ENCODE results near the gene GBP7. TPM values are rescaled to one million over a fixed set of nuclear protein-coding genes. Genes with fewer than 3 reads are reported as not detected.

The GBP7 gene
- total and polyA plus RNA-seq, 4 donors = 0.89 to 27.8 (median 16.8) TPM

DNA sequence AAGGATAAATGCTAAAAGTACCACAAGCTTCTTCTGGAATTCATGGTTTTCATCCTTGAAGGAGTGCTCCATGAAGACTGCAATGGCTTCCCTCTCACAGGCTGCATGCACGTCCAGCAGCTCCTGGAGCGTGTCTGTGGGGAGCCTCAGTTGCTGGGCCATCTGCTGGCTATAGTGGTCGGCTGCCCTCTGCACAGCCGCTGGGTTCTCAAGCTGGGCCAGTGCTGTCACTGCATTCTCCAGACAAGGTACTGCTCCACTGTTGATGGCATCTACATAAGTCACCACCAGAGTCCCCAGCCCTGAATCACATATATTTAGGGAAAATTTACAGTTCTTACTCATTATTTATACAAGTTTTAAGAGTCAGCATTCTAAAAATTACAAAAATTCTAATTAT, 14.2 kb upstream of the GBP7 start:
- no peaks in the 10 kb centered on the region for H3K27me3 ChIP-seq (ENCODE audit: control insufficient read depth in 4 of 4, insufficient read depth in 4 of 4, low read length in 3 of 4)
- WGBS = 93% methylated on average over 4 of the region's 4 CpGs
- no peak overlapping the region for H3K9ac ChIP-seq (ENCODE audit: low read depth in 1 of 2, low read length in 2 of 2)
- H3K27ac ChIP-seq (ENCODE audit: low read depth in 1 of 2, low read length in 2 of 2) = no peak overlapping the region
- no peak overlapping the region for H3K4me3 ChIP-seq (ENCODE audit: low read depth in 1 of 3, low read length in 3 of 3)
- H3K4me1 ChIP-seq (ENCODE audit: control insufficient read depth in 4 of 4, insufficient read depth in 4 of 4, low read length in 3 of 4) = no peaks in the 10 kb centered on the region
- H3K36me3 ChIP-seq (ENCODE audit: control insufficient read depth in 4 of 4, insufficient read depth in 3 of 4, low read depth in 1 of 4, low read length in 3 of 4) = peaks cover 3 to 56% (median 14%) of the 10 kb centered on the region in 4 donors
- TF ChIP-seq NR2F2 (IDR thresholded peaks at IDR 0.05) (no peak), JUND (IDR thresholded peaks at IDR 0.05) (no peak), SP1 (IDR thresholded peaks at IDR 0.05) (no peak), RAD21 (IDR thresholded peaks at IDR 0.05) (no peak), FOXA1 (IDR thresholded peaks at IDR 0.05) (no peak), YY1 (IDR thresholded peaks at IDR 0.05) (no peak), TAF1 (conservative IDR thresholded peaks at IDR 0.05) (no peak), HNF4G (IDR thresholded peaks at IDR 0.05) (no peak), EGR1 (IDR thresholded peaks at IDR 0.05; ENCODE audit: low read depth in 2 of 2) (no peak), FOXA2 (IDR thresholded peaks at IDR 0.05) (no peak)
- TF ChIP-seq, protein P1, sequence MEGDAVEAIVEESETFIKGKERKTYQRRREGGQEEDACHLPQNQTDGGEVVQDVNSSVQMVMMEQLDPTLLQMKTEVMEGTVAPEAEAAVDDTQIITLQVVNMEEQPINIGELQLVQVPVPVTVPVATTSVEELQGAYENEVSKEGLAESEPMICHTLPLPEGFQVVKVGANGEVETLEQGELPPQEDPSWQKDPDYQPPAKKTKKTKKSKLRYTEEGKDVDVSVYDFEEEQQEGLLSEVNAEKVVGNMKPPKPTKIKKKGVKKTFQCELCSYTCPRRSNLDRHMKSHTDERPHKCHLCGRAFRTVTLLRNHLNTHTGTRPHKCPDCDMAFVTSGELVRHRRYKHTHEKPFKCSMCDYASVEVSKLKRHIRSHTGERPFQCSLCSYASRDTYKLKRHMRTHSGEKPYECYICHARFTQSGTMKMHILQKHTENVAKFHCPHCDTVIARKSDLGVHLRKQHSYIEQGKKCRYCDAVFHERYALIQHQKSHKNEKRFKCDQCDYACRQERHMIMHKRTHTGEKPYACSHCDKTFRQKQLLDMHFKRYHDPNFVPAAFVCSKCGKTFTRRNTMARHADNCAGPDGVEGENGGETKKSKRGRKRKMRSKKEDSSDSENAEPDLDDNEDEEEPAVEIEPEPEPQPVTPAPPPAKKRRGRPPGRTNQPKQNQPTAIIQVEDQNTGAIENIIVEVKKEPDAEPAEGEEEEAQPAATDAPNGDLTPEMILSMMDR (IDR thresholded peaks at IDR 0.05; ENCODE audit: low read depth, low read length, missing input control) = no peak
- TF ChIP-seq, protein P2, sequence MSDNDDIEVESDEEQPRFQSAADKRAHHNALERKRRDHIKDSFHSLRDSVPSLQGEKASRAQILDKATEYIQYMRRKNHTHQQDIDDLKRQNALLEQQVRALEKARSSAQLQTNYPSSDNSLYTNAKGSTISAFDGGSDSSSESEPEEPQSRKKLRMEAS (IDR thresholded peaks at IDR 0.05) = no peak
- TF ChIP-seq, protein P3, sequence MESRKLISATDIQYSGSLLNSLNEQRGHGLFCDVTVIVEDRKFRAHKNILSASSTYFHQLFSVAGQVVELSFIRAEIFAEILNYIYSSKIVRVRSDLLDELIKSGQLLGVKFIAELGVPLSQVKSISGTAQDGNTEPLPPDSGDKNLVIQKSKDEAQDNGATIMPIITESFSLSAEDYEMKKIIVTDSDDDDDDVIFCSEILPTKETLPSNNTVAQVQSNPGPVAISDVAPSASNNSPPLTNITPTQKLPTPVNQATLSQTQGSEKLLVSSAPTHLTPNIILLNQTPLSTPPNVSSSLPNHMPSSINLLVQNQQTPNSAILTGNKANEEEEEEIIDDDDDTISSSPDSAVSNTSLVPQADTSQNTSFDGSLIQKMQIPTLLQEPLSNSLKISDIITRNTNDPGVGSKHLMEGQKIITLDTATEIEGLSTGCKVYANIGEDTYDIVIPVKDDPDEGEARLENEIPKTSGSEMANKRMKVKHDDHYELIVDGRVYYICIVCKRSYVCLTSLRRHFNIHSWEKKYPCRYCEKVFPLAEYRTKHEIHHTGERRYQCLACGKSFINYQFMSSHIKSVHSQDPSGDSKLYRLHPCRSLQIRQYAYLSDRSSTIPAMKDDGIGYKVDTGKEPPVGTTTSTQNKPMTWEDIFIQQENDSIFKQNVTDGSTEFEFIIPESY (IDR thresholded peaks at IDR 0.05) = no peak
- no peak for DNase-seq (ENCODE audit: low spot score)
- H3K9me3 ChIP-seq (ENCODE audit: control insufficient read depth in 4 of 4, low read length in 3 of 4) = no peaks in the 10 kb centered on the region

DNA sequence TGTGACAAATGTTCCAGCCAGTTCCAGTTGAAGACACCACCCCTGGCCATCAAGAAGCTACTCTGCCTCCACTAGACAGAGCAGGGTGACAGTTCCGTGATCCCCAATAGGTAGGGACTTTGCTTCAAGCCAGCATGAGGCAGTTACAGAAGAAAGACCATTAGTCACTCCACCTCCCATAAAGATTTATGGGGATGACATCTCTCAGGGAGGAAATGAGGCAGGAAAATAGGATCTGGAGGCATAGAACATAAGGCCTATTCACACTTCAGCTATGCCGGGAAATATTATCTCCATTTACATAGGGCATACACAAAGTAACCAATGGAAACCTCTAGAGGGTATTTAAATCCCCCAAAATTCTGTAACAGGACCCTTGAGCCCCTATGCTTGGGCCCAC, 3.5 kb upstream of the GBP7 start:
- no peak overlapping the region for H3K4me3 ChIP-seq (ENCODE audit: low read depth in 1 of 3, low read length in 3 of 3)
- H3K9me3 ChIP-seq (ENCODE audit: control insufficient read depth in 4 of 4, low read length in 3 of 4) = no peaks in the 10 kb centered on the region
- H3K27me3 ChIP-seq (ENCODE audit: control insufficient read depth in 4 of 4, insufficient read depth in 4 of 4, low read length in 3 of 4) = no peaks in the 10 kb centered on the region
- no peak overlapping the region for H3K27ac ChIP-seq (ENCODE audit: low read depth in 1 of 2, low read length in 2 of 2)
- peaks cover 2 to 10% (median 9%) of the 10 kb centered on the region in 4 donors for H3K36me3 ChIP-seq (ENCODE audit: control insufficient read depth in 4 of 4, insufficient read depth in 3 of 4, low read depth in 1 of 4, low read length in 3 of 4)
- TF ChIP-seq GABPA (IDR thresholded peaks at IDR 0.05 in 1 of 2, conservative IDR thresholded peaks at IDR 0.05 in 1 of 2) (no peak), TAF1 (conservative IDR thresholded peaks at IDR 0.05) (no peak), EGR1 (IDR thresholded peaks at IDR 0.05; ENCODE audit: low read depth in 2 of 2) (no peak), YY1 (IDR thresholded peaks at IDR 0.05) (no peak), FOXA2 (IDR thresholded peaks at IDR 0.05) (no peak), JUND (IDR thresholded peaks at IDR 0.05) (no peak), HNF4G (IDR thresholded peaks at IDR 0.05) (no peak), RXRA (IDR thresholded peaks at IDR 0.05) (no peak), NR2F2 (IDR thresholded peaks at IDR 0.05) (no peak), HNF4A (conservative IDR thresholded peaks at IDR 0.05) (no peak), RAD21 (IDR thresholded peaks at IDR 0.05) (no peak)
- TF ChIP-seq, protein P3 (IDR thresholded peaks at IDR 0.05) = no peak
- TF ChIP-seq, protein P1 (IDR thresholded peaks at IDR 0.05; ENCODE audit: low read depth, low read length, missing input control) = no peak
- TF ChIP-seq, protein P4, sequence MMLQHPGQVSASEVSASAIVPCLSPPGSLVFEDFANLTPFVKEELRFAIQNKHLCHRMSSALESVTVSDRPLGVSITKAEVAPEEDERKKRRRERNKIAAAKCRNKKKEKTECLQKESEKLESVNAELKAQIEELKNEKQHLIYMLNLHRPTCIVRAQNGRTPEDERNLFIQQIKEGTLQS (IDR thresholded peaks at IDR 0.05) = no peak
- TF ChIP-seq, protein P5, sequence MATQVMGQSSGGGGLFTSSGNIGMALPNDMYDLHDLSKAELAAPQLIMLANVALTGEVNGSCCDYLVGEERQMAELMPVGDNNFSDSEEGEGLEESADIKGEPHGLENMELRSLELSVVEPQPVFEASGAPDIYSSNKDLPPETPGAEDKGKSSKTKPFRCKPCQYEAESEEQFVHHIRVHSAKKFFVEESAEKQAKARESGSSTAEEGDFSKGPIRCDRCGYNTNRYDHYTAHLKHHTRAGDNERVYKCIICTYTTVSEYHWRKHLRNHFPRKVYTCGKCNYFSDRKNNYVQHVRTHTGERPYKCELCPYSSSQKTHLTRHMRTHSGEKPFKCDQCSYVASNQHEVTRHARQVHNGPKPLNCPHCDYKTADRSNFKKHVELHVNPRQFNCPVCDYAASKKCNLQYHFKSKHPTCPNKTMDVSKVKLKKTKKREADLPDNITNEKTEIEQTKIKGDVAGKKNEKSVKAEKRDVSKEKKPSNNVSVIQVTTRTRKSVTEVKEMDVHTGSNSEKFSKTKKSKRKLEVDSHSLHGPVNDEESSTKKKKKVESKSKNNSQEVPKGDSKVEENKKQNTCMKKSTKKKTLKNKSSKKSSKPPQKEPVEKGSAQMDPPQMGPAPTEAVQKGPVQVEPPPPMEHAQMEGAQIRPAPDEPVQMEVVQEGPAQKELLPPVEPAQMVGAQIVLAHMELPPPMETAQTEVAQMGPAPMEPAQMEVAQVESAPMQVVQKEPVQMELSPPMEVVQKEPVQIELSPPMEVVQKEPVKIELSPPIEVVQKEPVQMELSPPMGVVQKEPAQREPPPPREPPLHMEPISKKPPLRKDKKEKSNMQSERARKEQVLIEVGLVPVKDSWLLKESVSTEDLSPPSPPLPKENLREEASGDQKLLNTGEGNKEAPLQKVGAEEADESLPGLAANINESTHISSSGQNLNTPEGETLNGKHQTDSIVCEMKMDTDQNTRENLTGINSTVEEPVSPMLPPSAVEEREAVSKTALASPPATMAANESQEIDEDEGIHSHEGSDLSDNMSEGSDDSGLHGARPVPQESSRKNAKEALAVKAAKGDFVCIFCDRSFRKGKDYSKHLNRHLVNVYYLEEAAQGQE (IDR thresholded peaks at IDR 0.05) = no peak
- 87% methylated on average over 2 of the region's 2 CpGs for WGBS
- H3K9ac ChIP-seq (ENCODE audit: low read depth in 1 of 2, low read length in 2 of 2) = no peak overlapping the region
- DNase-seq (ENCODE audit: low spot score) = no peak
- peaks cover 0 to 9% (median 1%) of the 10 kb centered on the region in 4 donors for H3K4me1 ChIP-seq (ENCODE audit: control insufficient read depth in 4 of 4, insufficient read depth in 4 of 4, low read length in 3 of 4)

Data from liver (tissue), 9 donors.